HK-2 (cell line): ENCODE results near the gene ATP2B3.

Experiments
- DNase-seq: peaks from one replicate; pipeline ENCODE4 v3.0.0-alpha.2; 2018; ENCODE audit not compliant: unreplicated experiment

Gene ATP2B3

DNA sequence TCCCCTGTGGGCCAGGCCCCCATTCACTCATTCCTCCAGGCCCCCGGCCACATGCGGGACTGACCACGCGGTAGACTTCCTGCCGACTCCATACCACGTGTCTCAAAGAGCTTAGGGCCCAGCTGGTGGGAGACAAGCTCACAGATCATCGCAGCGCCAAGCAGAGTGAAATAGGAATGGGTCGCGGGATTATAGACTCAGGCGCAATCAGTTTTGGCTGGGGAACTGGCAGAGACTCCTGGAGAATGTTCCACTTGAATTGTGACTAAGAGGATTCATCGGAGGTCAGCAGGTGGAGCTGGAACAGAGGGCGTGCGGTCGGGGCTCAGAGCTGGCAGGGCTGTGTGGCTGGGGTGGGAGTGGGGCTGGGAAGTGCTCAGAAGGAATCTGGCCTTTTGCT lies 15.6 kb downstream of the ATP2B3 start:
- DNase-seq: no peak

DNA sequence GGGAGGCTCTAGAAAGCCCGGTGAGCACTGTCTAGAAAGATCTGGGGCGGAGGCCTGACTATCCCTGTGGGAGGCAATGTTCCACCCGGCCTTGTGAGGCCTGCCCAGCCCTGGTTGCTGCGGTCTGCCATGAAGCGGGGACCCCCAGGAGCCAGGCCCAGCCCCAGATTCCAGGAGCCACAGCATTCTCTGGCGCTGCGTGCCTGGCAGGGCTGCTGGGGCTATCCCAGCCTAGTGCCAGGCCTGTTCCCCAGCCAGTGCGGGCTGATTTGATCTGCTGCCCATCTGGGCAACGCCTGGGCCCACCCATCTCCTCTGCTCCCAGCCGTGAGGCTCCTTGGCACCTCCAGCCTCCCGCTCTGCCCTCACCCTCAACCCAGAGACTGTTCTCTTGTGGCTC lies 19.6 kb downstream of the ATP2B3 start:
- DNase-seq: no peak

DNA sequence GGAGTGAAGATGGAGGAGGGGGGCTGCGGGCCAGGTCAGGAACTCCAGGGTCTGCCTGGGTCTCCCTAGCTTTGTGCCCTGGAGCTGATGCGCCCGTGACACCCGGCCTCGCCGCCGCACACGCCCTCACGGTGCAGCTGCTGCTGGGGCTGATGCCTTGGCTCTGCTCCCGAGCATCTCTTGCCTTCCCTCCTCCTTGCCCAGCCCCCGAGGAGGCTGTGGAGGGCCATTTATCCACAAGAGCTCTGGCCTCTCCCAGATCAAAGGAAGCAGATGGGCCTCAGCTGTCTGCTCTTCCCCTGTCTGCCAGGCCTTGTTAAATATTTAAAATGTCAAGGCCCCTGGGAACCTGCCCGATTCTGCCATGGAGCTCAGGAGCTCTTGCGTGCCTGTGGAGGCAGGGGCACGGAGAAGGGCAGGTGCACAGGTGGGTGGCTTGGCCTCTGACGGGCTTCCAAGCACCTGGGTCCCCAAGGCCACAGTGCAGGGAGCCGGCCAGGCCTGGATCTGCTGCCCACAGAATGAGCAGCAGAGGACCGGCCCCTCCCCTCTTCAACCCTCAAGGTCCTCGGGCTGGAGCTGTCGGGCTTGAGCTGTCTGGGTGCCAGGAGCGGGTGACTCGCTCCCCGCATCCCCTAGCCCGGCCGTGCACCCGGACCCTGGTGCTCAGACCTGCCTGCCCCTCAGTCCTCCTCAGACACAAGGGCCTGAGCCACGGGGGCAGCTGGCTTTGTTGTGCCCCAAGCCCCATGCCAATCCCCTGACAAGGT lies 20.3 kb downstream of the ATP2B3 start:
- DNase-seq: no peak

DNA sequence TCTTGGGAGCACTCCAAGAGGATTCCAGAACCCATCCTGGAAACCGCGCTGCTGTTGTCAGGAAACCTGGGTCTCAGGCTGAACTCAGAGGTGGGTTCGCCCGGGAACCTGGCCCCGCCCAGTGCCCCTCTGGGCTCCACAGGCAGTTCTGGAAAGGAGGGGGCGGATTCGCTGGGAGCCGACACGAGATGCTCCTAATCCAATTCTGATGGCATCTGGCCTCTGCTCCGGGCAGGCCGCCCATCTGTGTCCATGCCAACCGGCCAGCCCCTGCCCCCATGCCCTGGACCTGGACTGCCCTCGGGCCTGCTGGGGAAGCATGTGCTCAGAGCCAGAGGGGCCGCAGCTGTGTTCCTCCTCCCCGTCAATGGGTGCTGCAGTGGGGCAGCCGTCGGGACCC lies 21.0 kb downstream of the ATP2B3 start:
- no peak for DNase-seq

DNA sequence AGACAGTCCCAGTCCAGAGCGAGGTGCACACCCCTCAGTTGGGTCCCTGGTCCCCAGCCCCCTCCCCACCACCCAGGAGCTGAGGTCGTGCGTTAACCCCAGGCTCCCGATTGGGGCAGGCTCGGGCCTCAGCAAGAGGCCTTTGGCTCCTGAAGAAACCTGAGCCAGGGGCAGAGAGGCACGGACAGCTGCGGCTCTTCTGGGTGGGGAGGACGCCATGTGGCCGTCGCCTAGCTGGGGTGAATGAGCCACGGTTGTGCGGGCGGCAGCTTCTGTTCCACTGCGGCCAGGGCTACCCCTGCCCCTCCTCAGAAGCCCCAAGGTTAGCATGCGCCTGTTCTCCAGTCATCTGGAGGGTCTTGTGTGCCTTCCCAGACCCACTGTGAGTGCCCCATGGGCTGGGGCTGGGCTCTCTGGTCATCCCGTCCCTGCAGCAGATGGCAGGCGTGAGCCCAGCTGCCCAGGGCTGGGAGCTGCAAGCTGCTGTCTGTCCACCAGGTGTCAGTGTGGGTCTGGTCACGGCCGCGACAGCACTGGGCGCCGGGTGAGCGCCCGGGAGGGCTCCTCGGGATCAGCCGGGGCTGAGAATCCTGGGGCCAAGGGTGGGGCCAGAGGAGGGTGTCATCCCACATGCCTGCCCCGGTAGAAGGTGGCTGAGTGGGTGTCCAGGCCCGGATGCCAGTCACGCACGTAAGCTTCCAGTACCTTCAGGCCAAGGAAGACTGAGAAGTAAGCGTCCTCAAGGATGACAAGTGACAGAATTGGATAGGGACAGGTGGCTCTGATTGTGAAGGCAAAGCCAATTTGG lies 21.9 kb downstream of the ATP2B3 start:
- DNase-seq: peak; percentile 76

DNA sequence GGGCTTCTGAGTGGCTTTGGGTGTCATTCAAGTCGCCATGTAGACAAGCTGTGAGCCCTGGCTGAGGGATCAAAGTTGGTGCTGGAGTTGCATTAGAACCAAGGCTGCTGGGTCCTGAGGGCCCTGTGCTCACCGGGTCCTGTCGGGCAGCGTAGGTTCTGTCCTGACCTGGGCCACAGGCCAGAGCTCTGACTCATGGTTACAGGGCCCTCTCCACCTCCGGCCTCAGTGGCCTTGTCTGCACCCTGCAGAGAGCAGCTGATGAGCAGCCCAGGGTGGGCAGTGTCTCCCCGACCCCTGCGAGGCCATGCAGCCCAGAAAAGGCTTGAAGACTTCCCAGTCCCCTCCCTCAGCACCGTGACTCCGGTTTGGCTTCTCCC lies 22.5 kb downstream of the ATP2B3 start:
- no peak for DNase-seq

DNA sequence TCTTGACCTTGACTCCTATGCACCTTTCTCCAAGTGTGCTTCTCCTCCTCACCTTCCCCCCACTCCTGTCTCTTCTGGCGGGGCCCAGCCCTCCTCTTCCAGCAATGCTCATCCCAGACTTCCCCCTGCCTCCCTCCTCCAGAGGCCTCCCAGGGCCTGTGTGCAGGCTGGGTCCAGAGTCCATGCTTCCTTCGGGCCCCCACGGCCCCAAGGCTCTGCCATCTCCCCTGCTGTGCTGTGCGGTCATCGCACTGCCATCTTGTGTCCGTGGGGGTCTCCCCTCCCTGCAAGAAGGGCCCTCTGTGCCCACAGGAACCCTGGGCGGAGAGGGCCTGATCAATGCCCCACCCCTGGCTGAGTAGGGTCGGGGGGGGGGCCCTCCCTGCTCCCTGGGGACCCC lies 27.3 kb downstream of the ATP2B3 start:
- DNase-seq: no peak

DNA sequence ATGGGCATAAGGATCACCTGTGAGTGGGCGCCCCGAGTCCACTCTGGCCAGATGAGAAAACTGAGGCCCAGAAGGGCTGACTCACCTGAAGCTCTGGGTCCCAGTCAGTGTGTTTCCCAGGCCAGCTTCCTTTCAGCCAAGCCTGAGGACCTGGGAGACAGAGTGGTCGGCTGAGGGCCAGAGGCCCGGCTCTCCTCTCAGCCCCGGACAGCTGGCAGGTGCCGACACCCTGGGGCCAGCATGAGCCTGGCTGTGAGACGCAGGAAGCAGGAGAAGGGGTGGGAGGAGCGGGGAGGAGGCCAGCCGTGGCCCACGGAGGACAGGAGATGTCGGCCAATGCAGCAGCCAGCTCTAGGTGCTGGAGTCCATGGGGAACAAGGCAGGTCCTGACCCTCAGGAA lies 28.9 kb downstream of the ATP2B3 start:
- DNase-seq: no peak

DNA sequence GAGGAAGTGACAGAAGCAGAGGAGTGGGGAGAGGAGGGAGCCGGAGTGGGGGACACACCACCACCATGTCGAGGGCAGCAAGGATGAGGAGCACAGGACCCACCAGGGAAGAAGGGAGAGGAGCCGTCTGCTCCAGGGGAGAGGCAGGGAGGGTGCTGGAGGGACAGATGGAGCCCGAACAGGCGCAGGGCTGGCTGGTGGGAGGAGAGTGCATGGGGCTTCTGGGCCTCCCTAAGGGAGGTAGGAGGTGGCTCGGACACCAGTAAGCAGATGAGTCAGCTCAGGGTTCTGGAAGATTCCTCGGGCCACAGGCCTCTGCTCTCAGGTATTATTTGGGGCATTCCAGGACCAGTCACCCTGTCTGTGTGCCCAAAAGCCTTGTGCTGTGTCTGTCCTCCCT lies 29.8 kb downstream of the ATP2B3 start:
- DNase-seq: no peak

DNA sequence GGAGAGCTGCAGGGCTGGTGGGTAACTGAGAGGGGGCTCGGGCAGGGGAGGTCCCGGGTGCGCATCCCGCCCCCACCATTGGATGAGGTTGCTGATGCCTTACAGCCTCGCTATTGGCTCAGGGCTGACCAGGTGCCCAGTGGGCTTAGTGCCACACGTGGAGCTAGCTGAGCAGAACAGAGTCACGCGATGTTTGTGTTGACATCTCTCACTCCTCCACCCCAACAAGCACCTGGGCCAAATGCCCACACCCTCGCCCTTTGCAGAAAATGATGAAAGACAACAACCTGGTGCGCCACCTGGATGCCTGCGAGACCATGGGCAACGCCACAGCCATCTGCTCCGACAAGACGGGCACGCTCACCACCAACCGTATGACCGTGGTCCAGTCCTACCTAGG lies 31.8 kb downstream of the ATP2B3 start:
- DNase-seq: no peak

DNA sequence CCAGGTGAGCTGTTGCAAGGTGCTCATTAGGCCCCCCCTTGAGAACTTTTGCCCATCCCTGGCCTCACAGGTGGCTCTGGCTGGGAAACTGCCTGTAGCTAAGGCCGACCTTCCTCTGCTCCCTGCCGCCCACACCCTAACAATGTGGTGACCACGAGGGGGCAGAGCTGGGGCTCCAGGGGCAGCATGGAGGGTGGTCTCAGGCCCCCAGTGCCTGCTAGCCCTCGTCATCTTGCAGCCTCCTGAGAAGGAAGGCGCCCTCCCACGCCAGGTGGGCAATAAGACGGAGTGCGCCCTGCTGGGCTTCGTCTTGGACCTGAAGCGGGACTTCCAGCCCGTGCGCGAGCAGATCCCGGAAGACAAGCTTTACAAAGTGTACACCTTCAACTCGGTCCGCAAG lies 32.4 kb downstream of the ATP2B3 start:
- DNase-seq: no peak

DNA sequence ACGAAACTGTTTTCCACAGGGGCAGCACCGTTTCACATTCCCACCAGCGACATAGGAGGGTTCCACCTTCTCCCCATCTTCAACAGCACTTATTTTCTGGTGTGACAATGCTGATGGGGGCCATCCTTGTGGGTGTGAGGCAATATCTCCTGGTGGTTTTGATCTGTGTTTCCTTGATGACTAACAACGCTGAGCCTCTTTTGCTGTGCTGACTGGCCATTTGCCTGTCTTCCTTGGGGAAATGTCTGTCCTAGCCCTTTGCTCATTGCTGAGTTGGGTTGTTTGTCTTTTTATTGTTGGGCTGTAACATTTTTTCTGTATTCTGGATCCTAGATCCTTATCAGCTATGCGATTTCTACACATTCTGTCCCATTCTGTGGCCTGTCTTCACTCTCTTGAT lies 33.7 kb downstream of the ATP2B3 start:
- DNase-seq: no peak

DNA sequence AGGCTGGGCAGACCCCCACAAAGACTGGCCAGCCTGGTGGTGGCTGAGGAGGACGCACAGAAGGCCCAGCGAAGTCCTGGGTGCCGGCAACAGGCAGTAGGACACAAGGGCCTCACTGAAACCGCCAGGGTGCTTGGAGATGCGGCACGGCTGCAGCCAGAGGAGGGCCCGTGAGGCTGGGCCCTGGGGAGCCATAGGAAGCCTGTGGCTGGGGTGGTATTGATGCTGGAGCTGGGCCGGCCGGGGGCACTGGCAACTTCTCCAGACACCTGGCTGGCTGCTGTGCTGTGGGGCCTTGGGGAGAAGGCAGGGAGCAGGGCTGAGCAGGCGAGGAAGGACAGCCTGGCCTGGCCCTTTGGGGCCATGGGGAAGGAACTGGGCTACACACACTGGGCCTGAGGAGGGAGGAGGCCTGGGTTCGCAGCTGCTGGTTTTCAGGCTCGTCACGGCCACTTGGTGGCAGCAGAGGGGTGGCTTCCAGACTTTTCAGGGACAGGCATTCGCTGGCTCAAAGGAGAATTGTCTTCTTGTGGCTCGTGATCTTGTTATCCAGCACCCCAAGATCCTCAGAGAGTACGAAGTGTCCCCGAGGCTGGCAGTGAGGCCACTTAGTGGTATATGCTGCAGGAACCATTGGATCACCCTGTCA lies 37.2 kb downstream of the ATP2B3 start:
- peak; percentile 45 for DNase-seq

DNA sequence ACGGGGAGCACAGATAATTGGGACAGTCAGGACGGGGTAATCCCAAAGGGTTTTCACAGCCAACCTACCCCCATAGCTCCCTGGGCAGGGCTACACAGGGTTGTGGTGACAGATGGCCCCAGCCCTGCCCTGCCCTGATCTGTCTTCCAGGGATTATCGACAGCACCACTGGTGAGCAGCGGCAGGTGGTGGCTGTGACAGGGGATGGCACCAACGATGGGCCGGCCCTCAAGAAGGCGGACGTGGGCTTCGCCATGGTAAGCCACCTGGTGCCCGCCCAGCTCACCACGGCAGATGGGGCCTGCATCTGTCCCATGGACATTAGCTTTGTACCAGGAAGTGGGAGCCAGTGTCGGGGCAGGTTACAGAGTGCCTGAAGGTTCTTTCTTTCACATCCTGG lies 39.3 kb downstream of the ATP2B3 start:
- no peak for DNase-seq

DNA sequence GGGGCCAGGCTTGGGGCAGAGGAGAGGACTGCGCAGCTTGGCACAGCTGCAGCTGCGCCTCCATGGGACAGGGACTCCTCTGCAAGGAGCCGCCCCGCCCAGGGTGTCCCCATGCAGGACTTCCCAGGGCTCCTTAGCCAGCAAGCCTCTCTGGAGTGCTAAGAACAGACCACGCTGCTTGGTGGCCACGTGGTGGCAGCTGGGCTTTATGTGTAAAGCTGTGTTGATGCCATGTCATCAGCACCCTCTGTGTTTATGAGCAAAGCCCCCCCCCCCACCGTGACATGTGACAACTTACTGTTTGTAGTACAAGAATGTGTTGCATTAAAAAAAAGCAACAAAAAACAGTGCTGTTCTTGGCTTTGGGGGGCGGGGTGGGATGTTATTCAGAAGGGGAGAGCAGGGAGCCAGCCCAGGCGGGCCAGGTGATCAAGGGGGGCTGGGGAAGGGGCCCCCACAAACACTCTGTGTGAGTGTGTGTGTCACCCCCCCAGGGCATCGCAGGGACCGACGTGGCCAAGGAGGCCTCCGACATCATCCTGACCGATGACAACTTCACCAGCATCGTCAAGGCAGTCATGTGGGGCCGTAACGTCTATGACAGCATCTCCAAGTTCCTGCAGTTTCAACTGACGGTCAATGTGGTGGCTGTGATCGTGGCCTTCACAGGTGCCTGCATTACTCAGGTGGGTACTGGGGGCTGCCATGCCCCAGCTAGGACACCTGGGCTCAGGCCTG lies 40.3 kb downstream of the ATP2B3 start:
- DNase-seq: no peak

DNA sequence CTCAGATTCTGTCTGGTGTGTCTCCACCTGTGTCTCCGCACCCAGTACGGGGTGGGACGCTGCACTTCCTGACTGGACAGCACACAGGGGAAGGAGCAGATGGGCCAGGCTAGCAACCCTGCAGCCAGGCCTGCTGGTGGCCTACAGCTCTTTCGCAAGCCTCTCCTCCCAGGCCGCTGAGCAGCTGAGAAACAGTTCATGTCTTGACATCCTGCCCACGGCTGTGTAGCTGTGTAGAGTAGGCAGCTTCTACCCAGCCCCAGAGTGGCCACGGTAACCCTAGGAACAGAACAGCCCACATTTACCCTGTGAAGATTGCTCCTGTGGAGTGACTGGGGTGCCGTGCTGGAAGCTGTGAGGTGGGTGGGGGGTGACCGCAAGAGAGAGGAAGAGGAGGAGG lies 42.6 kb downstream of the ATP2B3 start:
- no peak for DNase-seq

DNA sequence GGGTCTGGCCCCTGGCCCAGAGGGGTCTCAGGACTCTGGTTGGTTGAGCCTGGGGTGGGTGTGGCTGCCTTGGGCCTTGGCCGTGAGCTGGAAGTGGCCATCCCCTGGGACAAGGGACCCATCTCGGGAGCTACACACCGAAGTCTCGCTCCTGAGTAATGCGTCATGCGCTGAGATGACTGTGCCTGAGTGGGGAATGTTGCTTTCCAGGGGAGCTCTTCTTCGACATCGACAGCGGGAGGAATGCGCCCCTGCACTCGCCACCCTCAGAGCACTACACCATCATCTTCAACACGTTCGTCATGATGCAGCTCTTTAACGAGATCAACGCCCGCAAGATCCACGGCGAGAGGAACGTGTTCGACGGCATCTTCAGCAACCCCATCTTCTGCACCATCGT lies 43.0 kb downstream of the ATP2B3 start:
- DNase-seq: no peak

DNA sequence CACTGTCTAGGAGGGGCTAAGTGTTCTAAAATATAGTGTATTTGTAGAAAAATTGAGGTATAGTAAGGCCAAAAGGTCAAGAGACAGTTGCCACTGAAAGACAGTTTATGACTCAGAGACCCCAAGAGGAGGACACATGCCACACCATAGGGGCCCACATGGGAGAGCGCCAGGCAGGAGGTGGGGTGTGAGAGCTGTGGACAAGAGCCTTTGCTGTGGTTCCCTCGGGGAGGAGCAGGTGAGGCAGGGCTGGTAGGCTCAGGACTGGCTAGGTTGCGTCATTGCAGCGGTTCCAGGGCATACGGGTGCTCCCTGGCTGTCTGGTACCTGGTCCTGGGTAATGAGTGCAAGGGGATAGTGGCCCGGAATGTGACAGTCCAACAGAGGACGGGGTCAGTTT lies 43.9 kb downstream of the ATP2B3 start:
- DNase-seq: no peak

DNA sequence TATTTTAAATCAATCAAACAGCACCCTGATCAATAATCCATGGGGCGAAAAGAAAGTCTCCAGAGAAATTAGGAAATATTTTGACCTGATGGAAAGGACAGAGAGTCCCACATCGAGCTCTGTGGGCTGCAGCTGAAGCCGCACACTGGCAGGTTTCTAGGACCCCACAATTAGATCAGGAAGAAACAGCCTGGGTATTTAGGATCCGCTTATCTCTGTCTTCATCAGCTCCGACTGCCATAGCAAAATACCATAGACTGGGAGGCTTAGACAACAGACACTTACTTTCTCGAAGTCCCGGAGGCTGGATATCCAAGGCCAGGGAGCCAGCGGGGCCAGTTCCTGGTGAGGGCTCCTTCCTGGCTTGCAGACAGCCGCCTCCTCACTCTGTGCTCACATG lies 45.1 kb downstream of the ATP2B3 start:
- DNase-seq: no peak

DNA sequence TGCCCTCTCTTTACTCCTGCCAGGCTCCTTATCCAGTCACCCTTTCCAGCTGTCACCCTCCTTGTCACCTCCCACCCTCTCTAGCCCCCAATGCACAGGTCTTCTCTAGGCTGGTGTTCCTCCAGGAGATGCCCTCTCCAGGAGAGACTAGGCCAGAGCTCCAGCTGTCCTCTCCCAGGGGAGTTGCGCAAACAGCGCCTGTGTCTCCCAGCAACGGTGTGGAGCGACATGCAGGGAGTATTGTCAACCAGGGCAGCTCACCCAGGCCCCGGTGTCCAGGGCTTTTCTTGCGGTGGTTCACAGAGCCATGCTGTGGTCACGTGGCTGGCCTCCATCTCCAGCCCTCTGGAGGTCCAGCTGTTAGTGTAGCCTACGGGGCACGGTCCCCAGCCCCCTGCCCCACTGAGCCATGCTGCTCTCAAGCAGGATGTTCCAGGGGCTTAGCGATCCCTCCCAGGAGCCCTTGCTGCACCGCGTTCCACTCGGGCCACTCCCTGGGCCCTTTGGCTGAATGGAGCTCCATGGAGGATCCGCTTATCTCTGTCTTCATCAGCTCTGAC lies 46.7 kb downstream of the ATP2B3 start:
- DNase-seq: no peak

DNA sequence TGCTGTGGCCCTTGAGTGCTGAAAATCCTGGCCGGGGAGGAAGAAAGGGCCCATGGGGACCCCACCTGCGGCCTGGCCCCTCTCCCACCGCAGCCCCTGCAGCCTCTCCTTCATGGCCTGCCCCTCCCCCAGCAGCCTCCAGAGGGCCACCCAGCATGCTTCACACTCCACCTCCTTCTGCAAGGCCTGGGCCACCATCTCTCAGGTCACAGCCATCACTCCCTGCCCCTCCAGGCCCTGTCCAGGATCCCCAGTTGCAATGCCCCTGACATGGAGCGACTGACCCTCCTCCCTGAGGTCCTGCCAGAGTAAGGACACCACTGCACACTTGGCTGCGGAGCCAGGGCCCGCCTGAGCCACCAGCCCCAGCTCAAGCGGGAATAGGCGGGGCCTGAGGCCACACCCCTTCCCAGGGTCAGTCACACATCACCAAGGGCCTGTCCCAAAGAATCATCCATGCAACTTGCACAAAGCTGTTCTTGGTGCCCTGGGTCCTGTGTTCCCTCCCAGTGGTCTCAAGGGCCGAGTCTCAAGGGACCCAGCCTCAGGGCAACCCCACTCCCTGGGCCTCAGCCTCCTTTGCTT lies 48.6 kb downstream of the ATP2B3 start:
- DNase-seq: no peak
